Ovary (tissue), 9 donors: Measurements from ENCODE around the gene CDC42. TPM values are rescaled to one million over a fixed set of nuclear protein-coding genes. Genes with fewer than 3 reads are reported as not detected.

ENCODE experiments used
- DNase-seq, 5 donors: peaks; one replicate each; pipeline ENCODE4 v3.0.0-alpha.2; 2019 to 2020
- H3K27ac ChIP-seq, 2 donors: fragments of 200-600 bp; one replicate each; pipeline versions ENCODE4 v1.5.1 to v1.8.0; 2019 to 2022
- H3K27me3 ChIP-seq: fragments of 200-600 bp; one replicate; pipeline ENCODE4 v1.8.0; 2022
- H3K36me3 ChIP-seq: fragments of 200-600 bp; sonication (generic); one replicate; pipeline ENCODE4 v1.5.1; 2019
- H3K4me1 ChIP-seq: one replicate; pipeline ENCODE4 v1.8.1; 2013; ENCODE audit warnings: mild to moderate bottlenecking, moderate library complexity; ENCODE audit not compliant: insufficient read depth
- H3K4me3 ChIP-seq: fragments of 200-600 bp; sonication (generic); one replicate; pipeline ENCODE4 v1.5.1; 2017
- H3K9me3 ChIP-seq, 2 donors: fragments of 200-600 bp in 1 of 2; sonication (generic) in 1 of 2; one replicate each; pipeline versions ENCODE4 v1.5.1 to v1.8.1; 2013 to 2019; ENCODE audit warnings: mild to moderate bottlenecking in 1 of 2, moderate library complexity in 1 of 2
- CTCF ChIP-seq, 3 donors: fragments of 450-650 bp in 2 of 3; fragments of 200-600 bp in 1 of 3; IDR thresholded peaks; one replicate each; pipeline versions ENCODE4 v1.5.1 to v1.8.0; 2016 to 2022; ENCODE audit warnings: antibody characterized with exemption in 3 of 3, mild to moderate bottlenecking in 1 of 3
- EP300 ChIP-seq: sonication (generic); formaldehyde crosslinking; IDR thresholded peaks from one replicate; pipeline ENCODE4 v1.6.1; 2017; ENCODE audit warnings: antibody characterized with exemption
- POLR2A ChIP-seq: fragments of 450-650 bp; IDR thresholded peaks from one replicate; pipeline ENCODE4 v1.6.1; 2017; ENCODE audit warnings: antibody characterized with exemption, mild to moderate bottlenecking, moderate library complexity
- WGBS, 3 donors: extraction: QIAGEN DNeasy Blood & Tissue Kit in 1 of 3; methylation state at CpG; one replicate each; pipeline versions ENCODE4 v1.1.5 to v1.1.7; 2013 to 2017; 5-methylcytosine and 5-hydroxymethylcytosine counted together
- intact Hi-C, 4 donors: fragments of 100-400 bp; cut with DNase I; formaldehyde crosslinking; loops; one replicate each; pipeline versions ENCODE4 v1.11.0 to v1.15.1; 2022 to 2023
- polyA plus RNA-seq, 2 donors: library from polyadenylated mRNA; stranded (reverse); fragments of 200-250 nt in 1 of 2; fragments of 350-450 nt in 1 of 2; fragmentation: Illumina TruSeq in 1 of 2; extraction: RNeasy Lipid Tissue Mini Kit (QIAGEN cat#74804) in 1 of 2; gene quantifications; one replicate each; pipeline ENCODE4 v1.2.3, GENCODE V29; 2013 to 2014
- total RNA-seq, 7 donors: library from RNA; depleted of rRNA in 2 of 7; stranded (reverse); fragments of >200 nt in 2 of 7; fragmentation: NEBNext Ultra II Directional in 3 of 7; extraction: Animal tissue kit (Norgen Biotek cat#: 25700) in 3 of 7; gene quantifications; one replicate each; pipeline versions ENCODE4 v1.1.0 to v1.2.4, GENCODE V29; 2016 to 2023
- donor health status: DM: no; HTN: no; CAD: no; lungs with moderate emphysema.
- donor health status: DM: no; HTN: no; CAD: no.
- donor health status: Bipolar disorder and iron deficiency.
- donor health status: DM: yes; HTN: yes; CAD: no.
- donor health status: DM: no; HTN: no; CAD: no.
- donor health status: DM: yes; HTN: yes; CAD: no.

CDC42 gene
- total and polyA plus RNA-seq, 9 donors = 111 to 238 (median 200) TPM

- Histone ChIP-seq H3K4me3 (no peak overlapping the region), H3K9me3 (no peaks in the 10 kb centered on the region), H3K27ac (no peak overlapping the region), H3K27me3 (no peaks in the 10 kb centered on the region), H3K36me3 (no peaks in the 10 kb centered on the region), H3K4me1 (peaks cover 14% of the 10 kb centered on the region)
- no peak for TF ChIP-seq POLR2A
- TF ChIP-seq EP300 = no peak
- TF ChIP-seq CTCF (IDR thresholded peaks at IDR 0.05) = no peak
- WGBS, 3 donors = 49 to 58% (median 53%) methylated on average over 15 of the region's 15 CpGs
- DNase-seq = peak; percentile 50 to 67 (median 56)
- intact Hi-C loops = loop anchor here in 1 of 4 donors (10.0 kb wide), 1 partner anchor 142 kb away; no protein-coding TSS in a partner anchor
Observed at GRCh38 chr1:22132517-22133235, 80.2 kb downstream of the CDC42 start.

GRCh38 chr1:22133247-22133930, 80.9 kb downstream of the CDC42 start:
- no peak for TF ChIP-seq CTCF (IDR thresholded peaks at IDR 0.05)
- TF ChIP-seq POLR2A = no peak
- no peak for TF ChIP-seq EP300
- intact Hi-C loops = loop anchor here in 1 of 4 donors (10.0 kb wide), 1 partner anchor 141 kb away; no protein-coding TSS in a partner anchor
- peak overlapping the region; percentile 1 to 63 for H3K27ac ChIP-seq
- H3K27me3 ChIP-seq = no peaks in the 10 kb centered on the region
- no peak overlapping the region for H3K4me3 ChIP-seq
- H3K4me1 ChIP-seq = peaks cover 16% of the 10 kb centered on the region
- no peaks in the 10 kb centered on the region for H3K9me3 ChIP-seq
- DNase-seq = peak in 1 of 5 donors; percentile 30
- 60 to 68% (median 62%) methylated on average over 16 of the region's 16 CpGs for WGBS, 3 donors
- no peaks in the 10 kb centered on the region for H3K36me3 ChIP-seq

- H3K4me1 ChIP-seq = peaks cover 16% of the 10 kb centered on the region
- DNase-seq = peak in 1 of 5 donors; percentile 36
- no peaks in the 10 kb centered on the region for H3K36me3 ChIP-seq
- no peak overlapping the region for H3K4me3 ChIP-seq
- no peak for TF ChIP-seq EP300
- TF ChIP-seq POLR2A = no peak
- TF ChIP-seq CTCF (IDR thresholded peaks at IDR 0.05) = no peak
- H3K9me3 ChIP-seq = no peaks in the 10 kb centered on the region
- 15 to 32% (median 18%) methylated on average over 15 of the region's 15 CpGs for WGBS, 3 donors
- intact Hi-C loops = loop anchor here in 1 of 4 donors (10.0 kb wide), 1 partner anchor 141 kb away; no protein-coding TSS in a partner anchor
- H3K27me3 ChIP-seq = no peaks in the 10 kb centered on the region
- peak overlapping the region; percentile 1 to 63 for H3K27ac ChIP-seq
Observed at GRCh38 chr1:22133931-22134324, 81.4 kb downstream of the CDC42 start.

GRCh38 chr1:22137004-22137720, 84.7 kb downstream of the CDC42 start:
- DNase-seq = peak; percentile 84 to 97 (median 91)
- Histone ChIP-seq H3K36me3 (no peaks in the 10 kb centered on the region), H3K27ac (peak overlapping the region in 1 of 2 donors; percentile 73), H3K27me3 (no peaks in the 10 kb centered on the region), H3K9me3 (no peaks in the 10 kb centered on the region), H3K4me1 (peaks cover 17% of the 10 kb centered on the region), H3K4me3 (no peak overlapping the region)
- intact Hi-C loops = loop anchor here in 1 of 4 donors (10.0 kb wide), 1 partner anchor 138 kb away; no protein-coding TSS in a partner anchor
- WGBS, 3 donors = 9 to 13% (median 12%) methylated on average over 13 to 16 of the region's 16 CpGs
- TF ChIP-seq POLR2A (no peak), CTCF (IDR thresholded peaks at IDR 0.05) (no peak), EP300 (no peak)
